H9 (cell line): ENCODE data around the gene HIP1. TPM values are rescaled to one million over a fixed set of nuclear protein-coding genes. Genes with fewer than 3 reads are reported as not detected.

Experiments
- DNase-seq: peaks from one replicate; pipeline ENCODE4 v3.0.0-alpha.2; 2017
- H2AFZ ChIP-seq: one replicate; pipeline ENCODE4 v1.6.1; 2013; ENCODE audit warnings: mild to moderate bottlenecking, low read length, control low read depth, moderate library complexity
- H2AK5ac ChIP-seq: 2 replicates; pipeline ENCODE4 v1.6.1; 2013; ENCODE audit warnings: low read length, control low read depth, mixed read lengths; ENCODE audit not compliant: insufficient read length
- H2BK120ac ChIP-seq: one replicate; pipeline ENCODE4 v1.6.1; 2013; ENCODE audit warnings: low read depth, mild to moderate bottlenecking, low read length, control low read depth, inconsistent platforms; ENCODE audit not compliant: poor library complexity, severe bottlenecking
- H2BK12ac ChIP-seq: 2 replicates; pipeline ENCODE4 v1.6.1; 2013; ENCODE audit warnings: low read length, control low read depth, mixed read lengths, low read depth; ENCODE audit not compliant: insufficient read length
- H2BK15ac ChIP-seq: 2 replicates; pipeline ENCODE4 v1.6.1; 2013; ENCODE audit warnings: low read depth, low read length, control low read depth
- H2BK20ac ChIP-seq: one replicate; pipeline ENCODE4 v1.6.1; 2013; ENCODE audit warnings: low read depth, mild to moderate bottlenecking, low read length, control low read depth, inconsistent platforms; ENCODE audit not compliant: poor library complexity, severe bottlenecking
- H2BK5ac ChIP-seq: 2 replicates; pipeline ENCODE4 v1.6.1; 2013; ENCODE audit warnings: low read length, control low read depth, mixed read lengths; ENCODE audit not compliant: insufficient read length
- H3K14ac ChIP-seq: 2 replicates; pipeline ENCODE4 v1.6.1; 2013; ENCODE audit warnings: low read length, control low read depth; ENCODE audit not compliant: insufficient read depth
- H3K18ac ChIP-seq: 2 replicates; pipeline ENCODE4 v1.6.1; 2013; ENCODE audit warnings: low read depth, mild to moderate bottlenecking, mixed read lengths, low read length, control low read depth; ENCODE audit not compliant: insufficient read length
- H3K23ac ChIP-seq: 2 replicates; pipeline ENCODE4 v1.6.1; 2013; ENCODE audit warnings: low read length, control low read depth, mixed read lengths, low read depth; ENCODE audit not compliant: insufficient read length
- H3K23me2 ChIP-seq: 2 replicates; pipeline ENCODE4 v1.6.1; 2013; ENCODE audit warnings: low read depth, mild to moderate bottlenecking, mixed read lengths, low read length, control low read depth; ENCODE audit not compliant: insufficient read length, poor library complexity, severe bottlenecking
- H3K27ac ChIP-seq: 2 replicates; pipeline ENCODE4 v1.5.1; 2013; ENCODE audit warnings: low read length, control low read depth, mixed read lengths, low read depth; ENCODE audit not compliant: insufficient read length
- H3K27me3 ChIP-seq: 2 replicates; pipeline ENCODE4 v1.6.1; 2013; ENCODE audit warnings: low read length, control low read depth, inconsistent platforms; ENCODE audit not compliant: insufficient read depth
- H3K4ac ChIP-seq: 2 replicates; pipeline ENCODE4 v1.6.1; 2013; ENCODE audit warnings: low read depth, mild to moderate bottlenecking, control low read depth, inconsistent platforms, low read length, moderate library complexity
- H3K4me1 ChIP-seq: 2 replicates; pipeline ENCODE4 v1.6.1; 2013; ENCODE audit warnings: low read length, control low read depth, inconsistent platforms; ENCODE audit not compliant: insufficient read depth
- H3K4me2 ChIP-seq: 2 replicates; pipeline ENCODE4 v1.6.1; 2013; ENCODE audit warnings: low read length, control low read depth, mixed read lengths; ENCODE audit not compliant: insufficient read length, insufficient read depth
- H3K56ac ChIP-seq: 2 replicates; pipeline ENCODE4 v1.6.1; 2013; ENCODE audit warnings: low read depth, mild to moderate bottlenecking, mixed read lengths, low read length, control low read depth; ENCODE audit not compliant: insufficient read length
- H3K79me1 ChIP-seq: 2 replicates; pipeline ENCODE4 v1.6.1; 2013; ENCODE audit warnings: low read depth, mild to moderate bottlenecking, moderate library complexity, low read length, control low read depth, inconsistent platforms; ENCODE audit not compliant: insufficient read depth, poor library complexity, severe bottlenecking
- H3K79me2 ChIP-seq: 2 replicates; pipeline ENCODE4 v1.6.1; 2013; ENCODE audit warnings: low read length, control low read depth, inconsistent platforms; ENCODE audit not compliant: insufficient read depth
- H3K9ac ChIP-seq: 2 replicates; pipeline ENCODE4 v1.6.1; 2013; ENCODE audit warnings: low read length, control low read depth, mixed read lengths; ENCODE audit not compliant: insufficient read length; ENCODE audit errors: extremely low read depth
- H3K9me3 ChIP-seq: one replicate; pipeline ENCODE4 v1.6.1; 2013; ENCODE audit warnings: low read depth, low read length, inconsistent platforms; ENCODE audit not compliant: control insufficient read depth
- H3T11ph ChIP-seq: one replicate; pipeline ENCODE4 v1.6.1; 2013; ENCODE audit warnings: mild to moderate bottlenecking, low read length, control low read depth, inconsistent platforms
- H4K20me1 ChIP-seq: one replicate; pipeline ENCODE4 v1.6.1; 2013; ENCODE audit not compliant: control insufficient read depth, insufficient read length, insufficient read depth
- H4K5ac ChIP-seq: 2 replicates; pipeline ENCODE4 v1.6.1; 2013; ENCODE audit warnings: low read depth, mild to moderate bottlenecking, mixed read lengths, low read length, control low read depth; ENCODE audit not compliant: insufficient read length
- H4K8ac ChIP-seq: replicated peaks from 2 replicates; pipeline ENCODE4 v1.6.1; 2013; ENCODE audit warnings: low read length, control low read depth, mixed read lengths, low read depth; ENCODE audit not compliant: insufficient read length
- H4K91ac ChIP-seq: 2 replicates; pipeline ENCODE4 v1.6.1; 2013; ENCODE audit warnings: low read depth, mild to moderate bottlenecking, moderate library complexity, mixed read lengths, low read length, control low read depth; ENCODE audit not compliant: insufficient read length
- H3K27ac Mint-ChIP-seq, 3 experiments: 2 replicates in 2 of 3; 3 replicates in 1 of 3; pipeline ENCODE4 v1.8.0; 2020 to 2021; ENCODE audit warnings: mixed read lengths in 3 of 3, mild to moderate bottlenecking in 1 of 3, moderate library complexity in 1 of 3
- H3K27me3 Mint-ChIP-seq: 2 replicates; pipeline ENCODE4 v1.8.0; 2021; ENCODE audit warnings: low read depth, mild to moderate bottlenecking, moderate library complexity, mixed read lengths
- H3K36me3 Mint-ChIP-seq, 3 experiments: 2 replicates in 2 of 3; 3 replicates in 1 of 3; pipeline ENCODE4 v1.8.0; 2020 to 2021; ENCODE audit warnings: low read depth in 3 of 3, mixed read lengths in 3 of 3; ENCODE audit not compliant: insufficient read depth in 1 of 3
- H3K4me1 Mint-ChIP-seq, 2 experiments: 2 replicates each; pipeline ENCODE4 v1.8.0; 2020; ENCODE audit warnings: mixed read lengths in 2 of 2
- H3K4me3 Mint-ChIP-seq, 2 experiments: 2 replicates in 1 of 2; 3 replicates in 1 of 2; pipeline ENCODE4 v1.8.0; 2020 to 2021; ENCODE audit warnings: mild to moderate bottlenecking in 2 of 2, mixed read lengths in 2 of 2, moderate library complexity in 1 of 2
- H3K9me3 Mint-ChIP-seq, 2 experiments: 2 replicates in 1 of 2; 3 replicates in 1 of 2; pipeline ENCODE4 v1.8.0; 2020; ENCODE audit warnings: mild to moderate bottlenecking in 2 of 2, mixed read lengths in 2 of 2, moderate library complexity in 1 of 2
- CTCF ChIP-seq: fragments of 200-600 bp; sonication (generic); conservative IDR thresholded peaks from 3 replicates; pipeline ENCODE4 v1.8.0; 2021; ENCODE audit warnings: antibody characterized with exemption, mild to moderate bottlenecking
- WGBS: extraction: QIAGEN DNeasy Blood & Tissue Kit; methylation state at CpG from one replicate; pipeline ENCODE4 v1.1.7; 2013; ENCODE audit warnings: missing lambda C conversion rate, low lambda C conversion rate, mixed read lengths; ENCODE audit not compliant: insufficient read length; ENCODE audit errors: extremely low coverage; 5-methylcytosine and 5-hydroxymethylcytosine counted together
- total RNA-seq: library from RNA; stranded (reverse); gene quantifications from 2 replicates; pipeline ENCODE4 v1.2.1, GENCODE V29; 2021

HIP1 gene
- total RNA-seq, 1 experiment from 2014 or later, result 87.5 TPM

GRCh38 chr7:75758491-75758890, 19.8 kb upstream of the HIP1 start:
- H3K27me3 Mint-ChIP-seq, result no peaks in the 10 kb centered on the region; the same call in 1 of the 2 replicates
- Histone ChIP-seq H2AFZ (no peak overlapping the region), H2BK5ac (no peak overlapping the region), H3K14ac (no peak overlapping the region), H3K4ac (no peak overlapping the region), H4K8ac (no peak overlapping the region), H3K79me1 (no peaks in the 10 kb centered on the region), H3K23ac (no peak overlapping the region), H3T11ph (no peak overlapping the region), H3K4me1 (no peaks in the 10 kb centered on the region), H2BK15ac (no peak overlapping the region), H2BK20ac (no peak overlapping the region), H3K27ac (no peak overlapping the region), H2BK120ac (no peak overlapping the region), H2AK5ac (no peak overlapping the region), H3K27me3 (no peaks in the 10 kb centered on the region), H3K56ac (no peak overlapping the region), H4K20me1 (no peaks in the 10 kb centered on the region), H3K23me2 (no peaks in the 10 kb centered on the region), H3K18ac (no peak overlapping the region), H2BK12ac (no peak overlapping the region), H3K79me2 (no peaks in the 10 kb centered on the region), H3K9me3 (no peaks in the 10 kb centered on the region), H3K4me2 (no peak overlapping the region), H4K5ac (no peak overlapping the region), H3K9ac (no peak overlapping the region), H4K91ac (no peak overlapping the region)
- H3K4me1 Mint-ChIP-seq, result peaks cover 5 to 9% of the 10 kb centered on the region in 2 experiments; a peak in 3 of 4 replicates
- H3K4me3 Mint-ChIP-seq, result no peak overlapping the region
- no peak for DNase-seq
- H3K9me3 Mint-ChIP-seq, result peaks cover 0 to 3% of the 10 kb centered on the region in 2 experiments; a peak in 1 of 5 replicates
- WGBS, result no CpG with 5 or more reads among the region's 2 CpGs
- no peak for TF ChIP-seq CTCF
- H3K36me3 Mint-ChIP-seq, result no peaks in the 10 kb centered on the region
- no peak overlapping the region for H3K27ac Mint-ChIP-seq
